Right lobe of liver (tissue), 6 donors: ENCODE measurements around the gene TRIM60. TPM values are rescaled to one million over a fixed set of nuclear protein-coding genes. Genes with fewer than 3 reads are reported as not detected.
A peak's percentile ranks its signal among the peaks of the same experiment; 100 is the strongest.

Experiments
- ATAC-seq, 4 donors: fragments of 200-7000 bp; cut with Tn5 transposase; one replicate each; pipeline ENCODE4 v1.9.1; 2020; ENCODE audit warnings: mild to moderate bottlenecking in 4 of 4, moderate library complexity in 4 of 4
- DNase-seq, 3 donors: peaks; one replicate each; pipeline ENCODE4 v3.0.0-alpha.2; 2020
- H3K27ac ChIP-seq, 3 donors: fragments of 200-600 bp; one replicate each; pipeline ENCODE4 v1.8.0; 2022
- H3K27me3 ChIP-seq, 2 donors: fragments of 200-600 bp; one replicate each; pipeline ENCODE4 v1.8.0; 2022
- H3K36me3 ChIP-seq, 4 donors: fragments of 200-600 bp; sonication (generic) in 1 of 4; one replicate each; pipeline versions ENCODE4 v1.5.1 to v1.8.0; 2017 to 2022; ENCODE audit warnings: control low read depth in 1 of 4
- H3K4me1 ChIP-seq, 4 donors: fragments of 200-600 bp; sonication (generic) in 1 of 4; one replicate each; pipeline versions ENCODE4 v1.5.1 to v1.8.0; 2017 to 2022; ENCODE audit warnings: control low read depth in 1 of 4
- H3K4me3 ChIP-seq, 3 donors: fragments of 200-600 bp; one replicate each; pipeline ENCODE4 v1.8.0; 2022
- H3K9me3 ChIP-seq, 4 donors: fragments of 200-600 bp; sonication (generic) in 1 of 4; one replicate each; pipeline versions ENCODE4 v1.5.1 to v1.8.0; 2017 to 2022; ENCODE audit warnings: control low read depth in 1 of 4
- CTCF ChIP-seq, 4 donors: fragments of 200-600 bp in 3 of 4; fragments of 450-650 bp in 1 of 4; IDR thresholded peaks; one replicate each; pipeline versions ENCODE4 v1.5.1 to v1.8.0; 2016 to 2022; ENCODE audit warnings: antibody characterized with exemption in 4 of 4, mild to moderate bottlenecking in 2 of 4
- POLR2A ChIP-seq: fragments of 450-650 bp; IDR thresholded peaks from one replicate; pipeline ENCODE4 v1.6.1; 2017; ENCODE audit warnings: antibody characterized with exemption, mild to moderate bottlenecking
- WGBS: methylation state at CpG from one replicate; pipeline ENCODE4 v1.1.6; 2018; ENCODE audit warnings: low coverage, low lambda C conversion rate; ENCODE audit not compliant: insufficient coverage; ENCODE audit errors: missing lambda C conversion rate; 5-methylcytosine and 5-hydroxymethylcytosine counted together
- intact Hi-C, 2 donors: fragments of 100-400 bp; cut with DNase I; formaldehyde crosslinking; loops; one replicate each; pipeline versions ENCODE4 v1.11.2 to v1.14.1; 2022
- total RNA-seq, 6 experiments: library from RNA; depleted of rRNA in 2 of 6; stranded (reverse); fragments of >200 nt in 2 of 6; fragmentation: NEBNext Ultra II Directional in 3 of 6; extraction: Animal tissue kit (Norgen Biotek cat#: 25700) in 3 of 6; gene quantifications; one replicate each; pipeline versions ENCODE4 v1.1.0 to v1.2.4, GENCODE V29; 2016 to 2023
- donor health status: DM: no; HTN: yes; CAD: no.
- donor health status: DM: no; HTN: no; CAD: no.
- donor health status: DM: no; HTN: no; CAD: no.
- donor health status: DM: no; HTN: yes; CAD: no.
- donor health status: DM: no; HTN: yes; CAD: no.

The TRIM60 gene
- total RNA-seq, 6 experiments from 2014 or later: not detected

- DNase-seq (no peak), ATAC-seq (peak in 3 of 4 donors; percentile 54 to 64 (median 61))
- no peaks in the 10 kb centered on the region for H3K27me3 ChIP-seq
- no peak overlapping the region for H3K27ac ChIP-seq
- H3K4me1 ChIP-seq: no peaks in the 10 kb centered on the region
- WGBS: 44% methylated on average over 4 of the region's 5 CpGs
- TF ChIP-seq CTCF (IDR thresholded peaks at IDR 0.05): no peak
- TF ChIP-seq POLR2A: no peak
- intact Hi-C loops: no loop called here
- H3K36me3 ChIP-seq: no peaks in the 10 kb centered on the region
- H3K9me3 ChIP-seq: no peaks in the 10 kb centered on the region
- H3K4me3 ChIP-seq: no peak overlapping the region
These were observed 24.9 kb upstream of the TRIM60 start for GRCh38 chr4:165006886-165007285.

- WGBS: 60% methylated on average over 5 of the region's 5 CpGs
- Histone ChIP-seq H3K27ac (no peak overlapping the region), H3K9me3 (no peaks in the 10 kb centered on the region), H3K36me3 (no peaks in the 10 kb centered on the region), H3K27me3 (no peaks in the 10 kb centered on the region), H3K4me3 (no peak overlapping the region), H3K4me1 (no peaks in the 10 kb centered on the region)
- ATAC-seq: no peak
- TF ChIP-seq CTCF (IDR thresholded peaks at IDR 0.05) (no peak), POLR2A (no peak)
- no peak for DNase-seq
- intact Hi-C loops: no loop called here
These were observed 22.1 kb upstream of the TRIM60 start for GRCh38 chr4:165009493-165010227.

- intact Hi-C loops: no loop called here
- no peak overlapping the region for H3K4me3 ChIP-seq
- TF ChIP-seq CTCF (IDR thresholded peaks at IDR 0.05): no peak
- no peak for TF ChIP-seq POLR2A
- H3K27me3 ChIP-seq: no peaks in the 10 kb centered on the region
- no peaks in the 10 kb centered on the region for H3K4me1 ChIP-seq
- H3K36me3 ChIP-seq: no peaks in the 10 kb centered on the region
- H3K9me3 ChIP-seq: no peaks in the 10 kb centered on the region
- DNase-seq (no peak), ATAC-seq (no peak)
- H3K27ac ChIP-seq: no peak overlapping the region
- no CpG with 5 or more reads among the region's 2 CpGs for WGBS
These were observed 21.3 kb upstream of the TRIM60 start for GRCh38 chr4:165010487-165010886.

- Histone ChIP-seq H3K4me3 (no peak overlapping the region), H3K27me3 (no peaks in the 10 kb centered on the region), H3K4me1 (no peaks in the 10 kb centered on the region), H3K9me3 (no peaks in the 10 kb centered on the region), H3K27ac (no peak overlapping the region), H3K36me3 (no peaks in the 10 kb centered on the region)
- no peak for ATAC-seq
- TF ChIP-seq POLR2A (no peak), CTCF (IDR thresholded peaks at IDR 0.05) (no peak)
- no peak for DNase-seq
- 74% methylated on average over 7 of the region's 8 CpGs for WGBS
- intact Hi-C loops: no loop called here
These were observed 20.8 kb upstream of the TRIM60 start for GRCh38 chr4:165010991-165011390.
